GM12892 (cell line): Measurements from ENCODE around the gene ATAD3B.

Source experiments
- POLR2A ChIP-seq: IDR thresholded peaks from 2 replicates; pipeline ENCODE4 v1.6.1; 2011; ENCODE audit warnings: low read depth, low read length, control low read depth
- POLR2AphosphoS5 ChIP-seq: IDR thresholded peaks from 2 replicates; pipeline ENCODE4 v1.6.1; 2011; ENCODE audit warnings: low read depth, low read length, control low read depth
- TAF1 ChIP-seq: IDR thresholded peaks from 2 replicates; pipeline ENCODE4 v1.6.1; 2011; ENCODE audit warnings: low read depth, mild to moderate bottlenecking, control low read depth, low read length, borderline replicate concordance

- TF ChIP-seq POLR2AphosphoS5: no peak
- no peak for TF ChIP-seq TAF1
- no peak for TF ChIP-seq POLR2A
Observed at GRCh38 chr1:1452882-1453281, 18.7 kb upstream of the ATAD3B start.
